Measurements from ENCODE around the gene GPNMB. TPM values are rescaled to one million over a fixed set of nuclear protein-coding genes. Genes with fewer than 3 reads are reported as not detected.

Gene GPNMB
- total RNA-seq, 1 experiment from 2014 or later: 1.2 TPM

DNA sequence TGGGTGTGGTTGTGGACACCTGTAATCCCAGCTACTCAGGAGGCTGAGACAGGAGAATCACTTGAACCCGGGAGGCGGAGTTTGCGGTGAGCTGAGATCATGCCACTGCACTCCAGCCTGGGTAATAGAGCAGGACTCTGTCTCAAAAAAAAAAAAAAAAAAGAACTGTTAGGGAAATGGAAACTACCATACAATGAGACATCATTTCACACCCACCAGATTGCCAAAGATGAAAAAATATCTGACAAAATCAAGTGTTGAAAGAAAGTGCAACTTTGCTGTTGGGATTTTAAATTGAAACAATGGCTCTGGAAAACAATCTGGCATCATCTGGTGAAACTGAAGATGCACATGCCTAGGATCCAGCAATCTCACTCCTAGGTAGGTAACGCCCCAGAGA, 36.5 kb downstream of the GPNMB start:
- no peak overlapping the region for H3K56ac ChIP-seq (ENCODE audit: insufficient read length, low read depth, low read length)
- no peak overlapping the region for H3K18ac ChIP-seq (ENCODE audit: insufficient read length, low read depth, low read length)
- Mint-ChIP-seq H3K9me3 (no peaks in the 10 kb centered on the region; a peak in 1 of 5 replicates), H3K27ac (no peak overlapping the region), H3K36me3 (ENCODE audit: insufficient read depth in 1 of 3, low read depth in 3 of 3) (no peaks in the 10 kb centered on the region), H3K4me3 (no peak overlapping the region), H3K27me3 (ENCODE audit: low read depth) (no peaks in the 10 kb centered on the region), H3K4me1 (peaks cover 8 to 14% of the 10 kb centered on the region in 2 experiments)
- TF ChIP-seq, protein P1, sequence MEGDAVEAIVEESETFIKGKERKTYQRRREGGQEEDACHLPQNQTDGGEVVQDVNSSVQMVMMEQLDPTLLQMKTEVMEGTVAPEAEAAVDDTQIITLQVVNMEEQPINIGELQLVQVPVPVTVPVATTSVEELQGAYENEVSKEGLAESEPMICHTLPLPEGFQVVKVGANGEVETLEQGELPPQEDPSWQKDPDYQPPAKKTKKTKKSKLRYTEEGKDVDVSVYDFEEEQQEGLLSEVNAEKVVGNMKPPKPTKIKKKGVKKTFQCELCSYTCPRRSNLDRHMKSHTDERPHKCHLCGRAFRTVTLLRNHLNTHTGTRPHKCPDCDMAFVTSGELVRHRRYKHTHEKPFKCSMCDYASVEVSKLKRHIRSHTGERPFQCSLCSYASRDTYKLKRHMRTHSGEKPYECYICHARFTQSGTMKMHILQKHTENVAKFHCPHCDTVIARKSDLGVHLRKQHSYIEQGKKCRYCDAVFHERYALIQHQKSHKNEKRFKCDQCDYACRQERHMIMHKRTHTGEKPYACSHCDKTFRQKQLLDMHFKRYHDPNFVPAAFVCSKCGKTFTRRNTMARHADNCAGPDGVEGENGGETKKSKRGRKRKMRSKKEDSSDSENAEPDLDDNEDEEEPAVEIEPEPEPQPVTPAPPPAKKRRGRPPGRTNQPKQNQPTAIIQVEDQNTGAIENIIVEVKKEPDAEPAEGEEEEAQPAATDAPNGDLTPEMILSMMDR (conservative IDR thresholded peaks at IDR 0.05): no peak
- no peak overlapping the region for H3K27ac ChIP-seq (ENCODE audit: insufficient read length, low read depth, low read length)
- H3K9ac ChIP-seq (ENCODE audit: extremely low read depth, insufficient read length, low read length): no peak overlapping the region
- H3K4me1 ChIP-seq (ENCODE audit: insufficient read depth, low read length): no peaks in the 10 kb centered on the region
- H2BK15ac ChIP-seq (ENCODE audit: low read depth, low read length): no peak overlapping the region
- H2AK5ac ChIP-seq (ENCODE audit: insufficient read length, low read length): no peak overlapping the region
- H2BK12ac ChIP-seq (ENCODE audit: insufficient read length, low read depth, low read length): no peak overlapping the region
- H3K23me2 ChIP-seq (ENCODE audit: insufficient read length, low read depth, low read length, poor library complexity, severe bottlenecking): no peaks in the 10 kb centered on the region
- H3K4ac ChIP-seq (ENCODE audit: low read depth, low read length): no peak overlapping the region
- H3K23ac ChIP-seq (ENCODE audit: insufficient read length, low read depth, low read length): no peak overlapping the region
- H3K79me1 ChIP-seq (ENCODE audit: insufficient read depth, low read depth, low read length, poor library complexity, severe bottlenecking): no peaks in the 10 kb centered on the region
- H3K14ac ChIP-seq (ENCODE audit: insufficient read depth, low read length): no peak overlapping the region
- no peak overlapping the region for H2AFZ ChIP-seq (ENCODE audit: low read length)
- H3K4me2 ChIP-seq (ENCODE audit: insufficient read depth, insufficient read length, low read length): no peak overlapping the region
- H4K91ac ChIP-seq (ENCODE audit: insufficient read length, low read depth, low read length): no peak overlapping the region
- H3T11ph ChIP-seq (ENCODE audit: low read length): no peak overlapping the region
- no peaks in the 10 kb centered on the region for H4K20me1 ChIP-seq (ENCODE audit: control insufficient read depth, insufficient read depth, insufficient read length)
- no peaks in the 10 kb centered on the region for H3K9me3 ChIP-seq (ENCODE audit: control insufficient read depth, low read depth, low read length)
- H2BK20ac ChIP-seq (ENCODE audit: low read depth, low read length, poor library complexity, severe bottlenecking): no peak overlapping the region
- no peak overlapping the region for H2BK5ac ChIP-seq (ENCODE audit: insufficient read length, low read length)
- H3K79me2 ChIP-seq (ENCODE audit: insufficient read depth, low read length): no peaks in the 10 kb centered on the region
- no peaks in the 10 kb centered on the region for H3K27me3 ChIP-seq (ENCODE audit: insufficient read depth, low read length)
- no peak for DNase-seq
- H4K5ac ChIP-seq (ENCODE audit: insufficient read length, low read depth, low read length): no peak overlapping the region
- no peak overlapping the region for H4K8ac ChIP-seq (replicated peaks; ENCODE audit: insufficient read length, low read depth, low read length)
- H2BK120ac ChIP-seq (ENCODE audit: low read depth, low read length, poor library complexity, severe bottlenecking): no peak overlapping the region
- whole genome bisulfite sequencing (ENCODE audit: extremely low coverage, insufficient read length, low lambda C conversion rate): no CpG with 5 or more reads among the region's 4 CpGs
